BJ (cell line): ENCODE results near the gene EDEM1. TPM values are rescaled to one million over a fixed set of nuclear protein-coding genes. Genes with fewer than 3 reads are reported as not detected.

Source experiments
- CTCF ChIA-PET: fragments of 350-600 bp; formaldehyde crosslinking; extraction: SDS; loops from one replicate; lab custom pipeline; 2021; ENCODE audit warnings: antibody characterized with exemption, inconsistent platforms; lab: Yijun Ruan, JAX
- POLR2A ChIA-PET: fragments of 300-600 bp; sonication (Branson Sonifier 250); formaldehyde crosslinking; extraction: SDS; loops from one replicate; lab custom pipeline; 2021; ENCODE audit warnings: antibody characterized with exemption; lab: Charles Lee
- DNase-seq: peaks from one replicate; pipeline ENCODE4 v3.0.0-alpha.2; 2011; ENCODE audit warnings: low read depth
- H3K27me3 ChIP-seq: 2 replicates; pipeline ENCODE4 v1.6.0; 2011; ENCODE audit warnings: low read length; ENCODE audit not compliant: control insufficient read depth, insufficient read depth
- H3K36me3 ChIP-seq: 2 replicates; pipeline ENCODE4 v1.5.1; 2011; ENCODE audit warnings: low read length; ENCODE audit not compliant: control insufficient read depth, insufficient read depth
- H3K4me3 ChIP-seq: 2 replicates; pipeline ENCODE4 v1.5.1; 2011; ENCODE audit warnings: low read depth, mild to moderate bottlenecking, control low read depth, low read length
- polyA plus RNA-seq: library from polyadenylated mRNA; depleted of rRNA; stranded (reverse); fragments of >200 nt; gene quantifications from 2 replicates; pipeline ENCODE4 v1.2.3, GENCODE V29; 2011
- TF ChIP-seq, protein P1 (sequence below): IDR thresholded peaks from 2 replicates; pipeline ENCODE4 v1.5.1; 2011; ENCODE audit warnings: low read depth, mild to moderate bottlenecking, control low read depth, inconsistent platforms, low read length, moderate library complexity; ENCODE audit not compliant: insufficient read depth

EDEM1 gene
- polyA plus RNA-seq, 1 experiment: 21.3 TPM

DNA sequence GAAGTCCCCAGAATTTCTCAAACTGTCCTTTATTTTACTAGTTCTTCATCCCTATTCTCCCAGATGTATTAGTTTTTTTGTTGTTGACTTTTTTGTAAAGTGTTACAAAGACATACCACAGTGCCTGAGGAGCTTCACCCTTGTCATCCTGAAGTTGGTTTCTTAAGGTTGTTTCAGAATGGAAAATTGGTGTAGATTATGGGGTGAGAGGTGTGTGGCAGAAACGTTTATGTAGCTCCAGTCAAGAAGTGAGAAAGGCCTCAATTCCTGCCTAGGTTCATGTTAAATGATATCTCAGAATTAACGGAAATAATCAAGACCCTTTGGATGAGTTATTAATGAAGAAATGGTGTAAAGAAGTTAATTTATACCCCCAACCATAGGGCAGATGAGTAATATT, 6.8 kb downstream of the EDEM1 start:
- H3K36me3 ChIP-seq: no peaks in the 10 kb centered on the region; the same call in 1 of the 2 replicates
- POLR2A ChIA-PET: interaction anchor here (0.6 kb wide), 1 partner anchor 149 kb away, joined by 10 read pairs; no protein-coding TSS in a partner anchor
- DNase-seq: no peak
- H3K4me3 ChIP-seq: no peak overlapping the region
- H3K27me3 ChIP-seq: no peaks in the 10 kb centered on the region
- CTCF ChIA-PET: interaction anchor here (3.0 kb wide), 1 partner anchor 9 kb away, joined by 6 read pairs; no protein-coding TSS in a partner anchor
- TF ChIP-seq, protein P1, sequence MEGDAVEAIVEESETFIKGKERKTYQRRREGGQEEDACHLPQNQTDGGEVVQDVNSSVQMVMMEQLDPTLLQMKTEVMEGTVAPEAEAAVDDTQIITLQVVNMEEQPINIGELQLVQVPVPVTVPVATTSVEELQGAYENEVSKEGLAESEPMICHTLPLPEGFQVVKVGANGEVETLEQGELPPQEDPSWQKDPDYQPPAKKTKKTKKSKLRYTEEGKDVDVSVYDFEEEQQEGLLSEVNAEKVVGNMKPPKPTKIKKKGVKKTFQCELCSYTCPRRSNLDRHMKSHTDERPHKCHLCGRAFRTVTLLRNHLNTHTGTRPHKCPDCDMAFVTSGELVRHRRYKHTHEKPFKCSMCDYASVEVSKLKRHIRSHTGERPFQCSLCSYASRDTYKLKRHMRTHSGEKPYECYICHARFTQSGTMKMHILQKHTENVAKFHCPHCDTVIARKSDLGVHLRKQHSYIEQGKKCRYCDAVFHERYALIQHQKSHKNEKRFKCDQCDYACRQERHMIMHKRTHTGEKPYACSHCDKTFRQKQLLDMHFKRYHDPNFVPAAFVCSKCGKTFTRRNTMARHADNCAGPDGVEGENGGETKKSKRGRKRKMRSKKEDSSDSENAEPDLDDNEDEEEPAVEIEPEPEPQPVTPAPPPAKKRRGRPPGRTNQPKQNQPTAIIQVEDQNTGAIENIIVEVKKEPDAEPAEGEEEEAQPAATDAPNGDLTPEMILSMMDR: no peak

DNA sequence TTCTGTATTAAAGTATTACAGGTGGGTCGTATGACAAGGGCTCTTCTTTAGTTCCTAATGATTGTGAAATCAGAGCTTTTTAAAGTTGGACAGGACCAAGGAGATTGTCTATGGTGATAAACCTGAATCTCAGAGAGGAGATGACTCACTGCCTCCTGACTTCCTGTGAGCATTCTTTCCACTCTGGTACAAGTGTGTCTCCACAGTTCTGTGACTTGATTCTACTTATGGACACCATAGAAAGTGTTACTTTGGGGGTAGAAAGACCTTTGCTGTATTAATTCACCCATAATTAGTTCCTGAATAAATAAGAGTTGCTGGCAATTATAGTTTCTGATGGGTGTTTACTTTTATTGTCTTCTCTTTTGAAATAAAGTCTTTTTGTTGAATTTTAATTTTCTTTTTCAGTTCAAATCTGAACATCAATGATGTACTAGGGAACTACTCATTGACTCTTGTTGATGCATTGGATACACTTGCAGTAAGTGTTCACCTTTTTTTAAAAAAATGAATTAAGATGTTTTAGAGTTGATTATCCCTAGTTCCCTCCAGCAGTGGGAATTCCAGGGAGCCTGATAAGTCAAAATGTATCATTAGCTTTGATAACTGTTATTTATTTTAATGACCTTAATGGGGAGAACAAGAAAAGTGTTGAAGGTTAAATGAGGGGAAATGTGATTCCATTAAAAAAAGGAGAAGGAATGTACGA, 7.4 kb downstream of the EDEM1 start:
- TF ChIP-seq, protein P1: no peak
- ChIA-PET CTCF (interaction anchor here (1.0 to 3.0 kb wide), 2 partner anchors 10 to 56 kb away, joined by 3 to 6 read pairs; no protein-coding TSS in a partner anchor), POLR2A (interaction anchor here (0.6 kb wide), 1 partner anchor 150 kb away, joined by 10 read pairs; no protein-coding TSS in a partner anchor)

DNA sequence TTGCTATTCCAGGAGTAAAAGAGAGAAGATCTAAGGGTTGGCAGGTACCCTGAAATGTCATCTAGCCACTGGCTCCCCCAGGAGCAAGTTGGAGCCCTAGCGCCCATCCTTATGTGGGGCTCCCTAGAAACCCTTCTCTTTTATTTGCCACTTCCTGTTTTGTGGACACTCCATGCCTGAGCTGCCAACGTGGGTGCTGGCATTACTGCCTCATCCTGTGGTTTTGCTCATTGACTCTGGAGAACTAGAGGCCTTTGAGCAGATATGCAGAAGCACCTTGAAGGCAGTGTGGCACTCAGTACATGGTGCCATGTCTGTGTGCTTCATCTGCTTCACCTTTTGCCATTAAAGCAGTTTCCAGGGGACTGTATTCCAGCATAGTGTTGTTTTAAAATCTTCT, 8.1 kb downstream of the EDEM1 start:
- no peak for DNase-seq
- CTCF ChIA-PET: interaction anchor here (1.0 to 3.0 kb wide), 3 partner anchors 10 to 57 kb away, joined by 3 to 6 read pairs (median 4); no protein-coding TSS in a partner anchor
- Histone ChIP-seq H3K27me3 (no peaks in the 10 kb centered on the region), H3K36me3 (peaks cover 1% of the 10 kb centered on the region; the same call in 1 of the 2 replicates), H3K4me3 (no peak overlapping the region)
- POLR2A ChIA-PET: no interaction called here
- TF ChIP-seq, protein P1: no peak

More for the DNA sequence above, 7.4 kb downstream of the EDEM1 start:
- DNase-seq: peak; percentile 68
- no peaks in the 10 kb centered on the region; the same call in 1 of the 2 replicates for H3K36me3 ChIP-seq
- no peaks in the 10 kb centered on the region for H3K27me3 ChIP-seq
- H3K4me3 ChIP-seq: no peak overlapping the region

DNA sequence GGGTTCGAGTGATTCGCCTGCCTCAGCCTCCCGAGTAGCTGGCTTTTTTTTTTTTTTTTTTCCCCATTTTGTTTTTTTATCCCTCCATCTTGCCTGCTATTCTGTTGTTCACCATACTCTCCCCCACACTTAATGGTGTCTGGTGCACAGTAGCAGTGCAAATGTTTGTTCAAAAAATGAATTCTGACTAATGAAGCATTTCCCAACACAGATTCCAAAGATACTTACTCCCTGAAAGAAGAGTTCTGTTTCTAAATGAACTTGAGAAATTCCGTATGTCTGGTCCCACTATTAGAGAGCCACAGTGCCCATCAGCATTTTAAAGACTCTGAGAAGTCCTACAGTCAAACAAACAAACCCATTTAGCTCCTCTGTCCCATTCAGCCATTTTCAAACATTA, 9.5 kb downstream of the EDEM1 start:
- peaks cover 1% of the 10 kb centered on the region; the same call in 1 of the 2 replicates for H3K36me3 ChIP-seq
- TF ChIP-seq, protein P1: no peak
- DNase-seq: no peak
- ChIA-PET POLR2A (interaction anchor here (0.5 to 0.7 kb wide), 2 partner anchors 10 to 32 kb away, joined by 3 to 7 read pairs; partner anchors contain the start of gene EDEM1), CTCF (interaction anchor here (0.6 to 3.0 kb wide), 4 partner anchors 10 to 76 kb away, joined by 3 to 6 read pairs (median 4); no protein-coding TSS in a partner anchor)
- H3K27me3 ChIP-seq: no peaks in the 10 kb centered on the region
- H3K4me3 ChIP-seq: no peak overlapping the region
